GM19043 (cell line): Measurements from ENCODE around the gene OR11A1.

Experiments used
- ATAC-seq: cut with Tn5 transposase; IDR thresholded peaks from one replicate; pipeline ENCODE4 v1.9.1; 2021; ENCODE audit warnings: low read depth; ENCODE audit not compliant: unreplicated experiment

OR11A1 gene

GRCh38 chr6:29456971-29457370 is at the start of gene OR11A1, which contains the start of gene OR2H1:
Gene OR11A1, minus strand, starts transcription at chr6:29457071. Its CDS starts 29,430 bp downstream, at chr6:29427641.
Gene OR2H1, plus strand, starts transcription at chr6:29457155. Its CDS starts 4,615 bp downstream, at chr6:29461770.
- ATAC-seq, result no peak

GRCh38 chr6:29506446-29507067 is 49.7 kb upstream of the OR11A1 start:
- ATAC-seq, result no peak

GRCh38 chr6:29505808-29506207 is 48.9 kb upstream of the OR11A1 start:
- ATAC-seq, result no peak

- no peak for ATAC-seq
Measured at GRCh38 chr6:29504961-29505360, 48.1 kb upstream of the OR11A1 start.

- no peak for ATAC-seq
Measured at GRCh38 chr6:29502597-29502996, 45.7 kb upstream of the OR11A1 start.

- no peak for ATAC-seq
Measured at GRCh38 chr6:29502181-29502580, 45.3 kb upstream of the OR11A1 start.

- no peak for ATAC-seq
Measured at GRCh38 chr6:29501106-29501505, 44.2 kb upstream of the OR11A1 start.

GRCh38 chr6:29500594-29500993 is 43.7 kb upstream of the OR11A1 start:
- ATAC-seq, result no peak

GRCh38 chr6:29499704-29500103 is 42.8 kb upstream of the OR11A1 start:
- no peak for ATAC-seq

- ATAC-seq, result no peak
Measured at GRCh38 chr6:29496961-29497360, 40.1 kb upstream of the OR11A1 start.

GRCh38 chr6:29495571-29495970 is 38.7 kb upstream of the OR11A1 start:
- ATAC-seq, result no peak

GRCh38 chr6:29494131-29494530 is 37.3 kb upstream of the OR11A1 start:
- no peak for ATAC-seq

- no peak for ATAC-seq
Measured at GRCh38 chr6:29493261-29493660, 36.4 kb upstream of the OR11A1 start.

GRCh38 chr6:29491574-29491973 is 34.7 kb upstream of the OR11A1 start:
- ATAC-seq, result no peak

- ATAC-seq, result no peak
Measured at GRCh38 chr6:29490552-29490951, 33.7 kb upstream of the OR11A1 start.

- no peak for ATAC-seq
Measured at GRCh38 chr6:29490055-29490454, 33.2 kb upstream of the OR11A1 start.

- ATAC-seq, result no peak
Measured at GRCh38 chr6:29489286-29489685, 32.4 kb upstream of the OR11A1 start.

- ATAC-seq, result no peak
Measured at GRCh38 chr6:29488874-29489273, 32.0 kb upstream of the OR11A1 start.

GRCh38 chr6:29487660-29488059 is 30.8 kb upstream of the OR11A1 start, which contains the start of gene MAS1L:
Gene MAS1L, minus strand, starts transcription at chr6:29487956. Its CDS starts 54 bp downstream, at chr6:29487902.
- ATAC-seq, result no peak

GRCh38 chr6:29487131-29487530 is 30.3 kb upstream of the OR11A1 start:
- no peak for ATAC-seq

- no peak for ATAC-seq
Measured at GRCh38 chr6:29486577-29486976, 29.7 kb upstream of the OR11A1 start.

GRCh38 chr6:29483735-29484134 is 26.9 kb upstream of the OR11A1 start:
- ATAC-seq, result no peak

- no peak for ATAC-seq
Measured at GRCh38 chr6:29483186-29483585, 26.3 kb upstream of the OR11A1 start.
